ENCODE measurements around the gene PPWD1.

PPWD1 gene

DNA sequence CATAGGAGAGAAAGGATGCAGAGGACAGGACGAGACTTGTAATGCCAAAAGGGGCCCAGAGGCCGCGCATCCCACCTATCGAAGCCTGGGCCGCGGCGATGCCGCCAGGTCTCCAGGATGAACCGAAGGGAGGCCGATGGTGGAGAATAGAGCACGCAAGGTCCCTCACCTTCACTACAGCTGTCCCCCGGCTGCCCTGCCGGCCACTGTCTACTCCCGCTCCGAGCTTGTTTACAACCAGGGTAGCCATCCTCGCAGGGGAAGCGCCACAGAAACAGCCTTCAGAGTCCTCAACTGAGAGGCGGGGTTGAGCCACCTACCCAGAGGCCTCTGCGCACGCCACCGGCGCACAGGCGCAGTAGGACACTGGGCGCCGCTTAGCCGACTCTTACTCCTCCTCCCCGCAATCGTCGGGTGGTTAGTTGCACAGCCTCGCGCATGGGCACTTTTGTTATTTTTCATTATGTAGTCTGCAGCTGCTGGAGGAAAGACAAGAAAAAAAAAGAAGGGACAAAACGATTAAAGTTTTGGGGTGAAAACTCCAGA is 61.0 kb downstream of the PPWD1 start, which contains the start of gene TRIM23:
TRIM23 (minus strand) TSS at position 309 of the 546 bp plus-strand sequence; CDS start at position 250, 59 bp downstream.
- peak; percentile 94 for DNase-seq (ENCODE audit: low spot score)

- peak; percentile 91 for DNase-seq (ENCODE audit: low spot score)
Measured at GRCh38 chr5:65624571-65625555, 61.8 kb downstream of the PPWD1 start, which contains the start of the genes SHLD3 and TRAPPC13. Gene SHLD3 (plus strand): TSS chr5:65625027. CDS start chr5:65629588, 4,561 bp downstream. Gene TRAPPC13 (plus strand): TSS chr5:65625027. CDS start chr5:65625061, 34 bp downstream.

DNA sequence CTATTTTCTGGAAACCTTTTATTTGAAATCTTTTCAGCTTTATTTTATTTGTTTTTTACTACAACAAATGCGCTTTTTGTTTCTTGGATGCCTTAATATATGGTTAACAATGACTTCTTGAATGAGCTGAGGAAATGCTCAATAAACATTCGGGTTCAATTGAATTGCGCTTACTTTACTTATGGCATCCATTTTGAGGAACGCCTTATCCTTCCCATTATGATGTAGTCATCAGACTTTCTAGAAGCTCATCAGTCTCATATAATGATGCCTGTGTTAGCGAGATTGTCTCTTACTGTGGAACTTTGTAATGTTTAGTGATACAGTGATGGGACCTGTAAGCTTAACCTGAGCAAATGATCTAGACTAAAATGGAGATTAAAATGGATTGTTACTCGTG is 62.6 kb downstream of the PPWD1 start:
- peak; percentile 67 for DNase-seq (ENCODE audit: low spot score)

DNA sequence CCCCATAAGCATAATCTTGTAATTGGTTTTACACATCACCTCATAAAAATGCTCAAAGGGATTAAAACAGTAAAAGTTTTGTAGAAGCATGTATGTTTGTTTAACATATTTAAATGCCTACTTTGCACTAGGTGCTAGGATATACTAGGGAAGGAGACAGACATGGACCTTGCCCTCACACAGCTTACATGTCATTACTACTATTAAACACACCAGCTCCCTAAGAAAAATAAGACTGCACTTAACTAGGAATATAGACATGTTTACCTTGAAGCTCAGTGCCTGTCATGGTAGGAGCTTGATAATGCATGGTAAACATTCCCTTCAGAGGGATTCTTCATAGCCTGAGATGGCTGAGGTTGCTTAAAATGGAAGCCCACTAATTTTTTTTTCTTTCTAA is 67.9 kb downstream of the PPWD1 start:
- no peak for DNase-seq (ENCODE audit: low spot score)
